GM21619 (cell line): Measurements from ENCODE around the gene EMC1.
"Not testable (repeated sequence)": the region's sequence is repeated elsewhere in the genome, so short reads cannot be mapped to it uniquely, and the experiment has no call there.

ENCODE experiments used
- ATAC-seq: cut with Tn5 transposase; IDR thresholded peaks from one replicate; pipeline ENCODE4 v1.9.1; 2021; ENCODE audit not compliant: unreplicated experiment

The EMC1 gene

DNA sequence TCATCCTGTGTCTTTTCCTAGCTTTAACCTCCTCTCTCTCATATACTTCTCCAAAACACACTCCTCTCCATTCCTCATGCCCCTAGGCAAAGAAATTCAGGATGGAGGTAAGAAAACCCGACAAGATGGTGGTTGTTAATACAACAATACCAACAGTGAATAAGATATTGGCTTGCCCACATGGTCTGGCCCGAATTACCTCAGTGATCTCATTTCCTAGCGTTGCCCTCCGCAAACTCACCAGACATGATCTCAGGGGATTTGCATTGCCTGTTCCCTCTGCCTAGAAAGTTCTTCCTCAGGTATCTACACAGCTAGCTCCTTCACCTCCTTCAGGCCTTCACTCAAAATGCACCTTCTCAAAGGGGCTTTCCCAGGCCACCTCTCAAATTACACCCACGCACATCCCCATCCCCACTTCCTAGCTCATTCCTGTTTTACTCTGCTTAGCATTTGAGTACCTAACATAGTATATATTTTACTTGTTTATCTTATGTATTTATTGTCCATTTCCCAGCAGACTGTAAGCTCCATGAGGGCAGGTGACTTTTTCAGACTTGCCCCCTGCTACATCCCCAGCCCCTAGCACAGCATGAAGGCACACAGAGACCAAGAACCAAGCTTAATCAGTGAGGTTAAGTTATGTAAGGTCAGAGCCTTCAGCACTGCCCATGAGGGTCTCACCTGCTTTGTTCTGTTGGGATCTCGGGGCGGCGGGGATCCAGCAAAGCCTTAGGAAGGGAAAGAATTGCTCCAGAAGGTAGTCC, 31.1 kb downstream of the EMC1 start:
- no peak for ATAC-seq

GRCh38 chr1:19219451-19219850, 31.9 kb downstream of the EMC1 start:
- ATAC-seq, result no peak

DNA sequence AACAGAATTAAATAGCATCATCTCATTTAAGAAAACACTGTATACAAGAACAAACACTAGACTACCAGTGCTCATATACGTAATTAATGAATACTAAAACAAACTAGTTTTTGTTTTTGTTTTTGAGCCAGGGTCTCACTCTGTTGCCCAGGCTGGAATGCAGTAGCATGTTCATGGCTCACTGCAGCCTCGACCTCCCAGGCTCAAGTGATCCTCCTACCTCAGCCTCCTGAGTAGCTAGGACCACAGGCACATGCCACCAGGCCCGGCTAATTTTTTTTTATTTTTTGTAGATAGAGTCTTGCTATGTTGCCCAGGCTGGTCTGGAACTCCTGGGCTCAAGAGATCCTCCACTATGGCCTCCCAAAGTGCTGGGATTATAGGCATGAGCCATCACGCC, 34.7 kb downstream of the EMC1 start:
- not testable (repeated sequence) for ATAC-seq

GRCh38 chr1:19213580-19213979, 37.7 kb downstream of the EMC1 start:
- no peak for ATAC-seq

GRCh38 chr1:19212167-19212566, 39.2 kb downstream of the EMC1 start:
- no peak for ATAC-seq

DNA sequence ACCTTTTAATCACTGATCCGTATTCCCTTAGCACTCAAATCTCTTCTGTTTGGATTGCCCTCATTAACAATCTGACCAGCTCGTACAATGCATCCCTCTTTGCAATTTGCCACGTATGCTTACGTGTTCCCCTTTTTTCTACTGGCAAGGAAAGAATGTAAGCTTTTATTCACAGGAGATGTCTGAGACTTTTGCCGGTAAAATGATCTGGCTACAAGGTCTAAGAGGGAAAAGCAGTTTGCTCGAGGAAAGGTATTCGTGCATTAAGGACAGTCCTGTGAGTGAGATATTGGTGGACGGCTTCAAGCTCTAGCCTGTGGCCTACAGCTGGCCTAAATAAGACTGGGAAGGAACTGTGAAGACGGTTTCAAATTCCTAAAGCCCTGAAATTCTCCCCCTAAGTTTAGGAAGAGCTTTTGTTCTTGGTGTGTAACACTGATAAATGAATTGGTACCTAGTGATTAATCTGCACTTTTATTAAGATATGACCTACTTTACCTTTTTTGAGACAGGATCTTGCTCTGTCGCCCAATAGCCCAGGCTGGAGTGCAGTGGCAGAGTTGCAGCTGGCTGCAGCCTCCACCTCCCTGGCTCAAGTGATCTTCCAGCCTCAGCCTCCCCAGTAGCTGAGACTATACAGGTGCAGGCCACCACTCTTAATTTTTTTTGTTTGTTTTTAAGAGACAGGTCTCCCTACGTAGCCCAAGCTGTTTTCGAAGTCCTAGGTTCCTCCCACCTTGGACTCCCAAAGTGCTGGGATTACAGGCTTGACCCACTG, 40.4 kb downstream of the EMC1 start:
- ATAC-seq, result no peak

GRCh38 chr1:19209990-19210771, 41.1 kb downstream of the EMC1 start, which contains the start of gene UBR4:
TSS of gene UBR4 (minus strand) at chr1:19210266. CDS start at chr1:19210248, 18 bp downstream.
- ATAC-seq, result peak; percentile 71

- ATAC-seq, result peak; percentile 56
Measured at GRCh38 chr1:19209439-19209989, 41.8 kb downstream of the EMC1 start.

DNA sequence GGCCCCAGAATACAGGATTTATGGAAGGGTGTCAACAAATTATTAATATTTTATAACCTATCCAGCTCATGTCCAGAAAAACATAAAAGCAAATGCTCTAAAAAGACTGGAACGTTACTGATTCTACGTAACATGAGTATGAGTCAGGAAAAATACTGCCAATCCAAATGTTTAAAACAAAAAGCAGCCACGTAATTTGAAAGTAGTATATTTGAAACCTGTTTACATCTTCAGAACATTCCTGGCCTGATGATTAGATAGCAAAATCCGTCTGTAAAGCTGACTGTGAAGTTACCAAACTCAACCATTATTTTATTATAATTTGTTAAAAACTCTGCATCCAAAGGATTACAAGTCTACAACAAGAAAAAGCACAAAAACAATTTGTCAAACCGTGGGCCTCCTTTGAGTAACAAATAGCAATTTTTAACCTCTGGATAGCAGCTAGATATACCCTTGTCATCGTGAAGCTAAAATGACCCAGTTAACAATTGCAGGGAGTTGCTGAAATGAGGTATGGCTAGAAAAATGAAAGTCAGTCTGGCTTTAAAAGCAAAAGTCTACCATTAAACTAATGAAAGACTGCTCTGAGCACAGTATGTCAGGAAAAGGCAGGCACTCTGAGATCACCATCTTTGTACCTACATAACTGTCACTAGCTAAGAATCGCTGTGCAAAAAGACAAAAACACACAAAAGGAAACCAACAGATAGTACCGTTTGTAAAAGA, 42.5 kb downstream of the EMC1 start:
- ATAC-seq, result no peak

DNA sequence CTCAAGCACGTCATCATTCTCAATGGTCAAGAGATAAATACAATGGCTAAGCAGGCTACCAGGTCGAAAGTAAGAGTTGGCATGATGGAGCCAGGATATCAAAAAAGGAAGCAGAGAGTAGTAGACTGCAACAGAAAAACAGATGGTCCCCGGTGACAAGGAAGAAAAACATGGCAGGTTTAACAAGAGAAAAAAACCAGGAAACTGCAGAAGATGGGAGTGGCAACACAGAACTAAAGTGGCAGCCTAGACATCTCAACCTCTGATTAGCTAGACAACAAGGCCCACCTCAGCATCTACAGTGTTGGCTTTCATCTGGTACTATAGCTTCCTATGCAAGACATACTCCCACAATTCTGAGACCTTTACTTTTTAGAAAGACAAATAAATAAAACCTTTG, 44.4 kb downstream of the EMC1 start:
- ATAC-seq, result no peak

- no peak for ATAC-seq
Measured at GRCh38 chr1:19205845-19206244, 45.5 kb downstream of the EMC1 start.

- no peak for ATAC-seq
Measured at GRCh38 chr1:19205403-19205802, 45.9 kb downstream of the EMC1 start.

- ATAC-seq, result no peak
Measured at GRCh38 chr1:19204446-19205266, 46.7 kb downstream of the EMC1 start.

DNA sequence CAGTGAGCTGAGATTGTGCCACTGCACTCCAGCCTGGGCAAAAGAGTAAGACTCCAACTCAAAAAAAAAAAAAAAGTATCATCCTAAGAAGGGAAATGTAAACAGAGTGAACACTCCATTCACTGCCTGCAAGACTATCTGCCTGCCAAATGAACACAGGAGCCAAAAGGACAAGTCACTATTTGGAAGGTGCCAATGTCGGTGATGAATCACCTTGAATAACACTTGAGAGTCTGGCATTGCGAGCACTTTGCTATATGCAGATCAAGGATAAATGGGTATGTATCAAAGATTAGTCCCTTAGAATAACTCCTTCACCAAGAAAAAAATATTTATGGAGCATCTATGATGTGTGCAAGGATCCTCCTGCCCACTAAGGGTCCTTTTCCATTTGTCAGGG, 47.9 kb downstream of the EMC1 start:
- ATAC-seq, result no peak

GRCh38 chr1:19202396-19202795, 48.9 kb downstream of the EMC1 start:
- ATAC-seq, result no peak

GRCh38 chr1:19199969-19200604, 51.2 kb downstream of the EMC1 start:
- no peak for ATAC-seq

DNA sequence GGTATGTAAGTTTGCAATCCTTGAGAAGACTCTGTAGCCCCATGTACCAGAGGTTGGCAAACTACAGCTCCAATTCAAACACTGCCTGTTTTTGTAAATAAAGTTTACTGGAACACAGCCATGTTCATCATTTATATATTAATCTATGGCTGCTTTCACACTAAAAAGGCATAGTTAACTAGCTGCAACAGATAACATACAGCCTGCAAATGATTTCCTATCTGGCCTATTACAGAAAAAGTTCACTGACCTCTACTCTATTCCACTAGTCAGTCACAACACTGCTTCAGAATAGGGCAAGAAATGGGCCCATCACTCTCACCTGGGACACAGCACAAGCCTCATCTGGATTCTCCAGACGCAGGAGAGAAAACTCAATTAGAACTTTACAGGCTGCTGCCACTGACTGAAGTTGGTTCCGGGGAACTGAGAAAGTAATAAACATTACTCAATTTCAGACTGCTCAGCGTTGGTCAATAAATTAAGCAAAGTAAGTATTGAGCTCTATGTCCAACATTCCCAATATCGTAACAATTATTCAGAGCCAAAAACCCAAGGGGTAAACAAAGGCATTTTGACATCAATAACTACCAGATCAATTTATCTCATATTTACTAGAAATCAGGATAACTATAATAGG, 51.9 kb downstream of the EMC1 start:
- ATAC-seq, result no peak

- no peak for ATAC-seq
Measured at GRCh38 chr1:19198820-19199219, 52.5 kb downstream of the EMC1 start.

DNA sequence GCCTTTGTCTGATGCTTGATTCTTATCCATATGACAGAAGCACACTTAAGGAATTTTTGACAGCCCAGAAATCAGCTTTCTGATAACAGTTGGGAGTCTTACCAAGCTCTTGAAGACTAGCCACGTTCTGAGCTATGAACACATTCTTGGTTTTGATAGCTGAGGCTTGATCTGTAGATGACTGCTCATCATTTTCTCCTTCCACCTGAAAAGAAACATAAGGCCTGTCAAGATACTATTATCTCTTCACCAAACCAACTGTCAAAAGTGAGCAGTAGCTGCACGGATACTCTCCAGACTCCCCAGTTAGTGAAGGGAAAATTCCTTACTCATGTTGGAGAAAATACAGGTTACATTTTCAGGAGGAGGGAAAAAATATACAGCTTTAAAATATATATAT, 53.5 kb downstream of the EMC1 start:
- no peak for ATAC-seq
